ENCODE data around the gene LY6G6F.

The LY6G6F gene

GRCh38 chr6:31664790-31665500 lies 41.7 kb upstream of the LY6G6F start, which contains the start of gene GPANK1:
GPANK1 (minus strand) TSS chr6:31664997; CDS start chr6:31664478, 519 bp downstream.
- in situ Hi-C loops (cut with MboI; ENCODE audit: low pct_unique_long_range_greater_than_20kb, low sequenced_read_pairs, unreplicated experiment) = no loop called here
- no peak for TF ChIP-seq CTCF (IDR thresholded peaks at IDR 0.05; ENCODE audit: extremely low read depth, insufficient read depth, missing control alignments)
- peak; percentile 87 for DNase-seq (ENCODE audit: low spot score)

GRCh38 chr6:31665501-31666336 lies 40.9 kb upstream of the LY6G6F start, which contains the start of gene CSNK2B:
CSNK2B (plus strand) TSS chr6:31666080; CDS start chr6:31666832, 752 bp downstream.
- peak; percentile 97 for DNase-seq (ENCODE audit: low spot score)
- in situ Hi-C loops (cut with MboI; ENCODE audit: low pct_unique_long_range_greater_than_20kb, low sequenced_read_pairs, unreplicated experiment) = no loop called here
- TF ChIP-seq CTCF (IDR thresholded peaks at IDR 0.05; ENCODE audit: extremely low read depth, insufficient read depth, missing control alignments) = no peak

DNA sequence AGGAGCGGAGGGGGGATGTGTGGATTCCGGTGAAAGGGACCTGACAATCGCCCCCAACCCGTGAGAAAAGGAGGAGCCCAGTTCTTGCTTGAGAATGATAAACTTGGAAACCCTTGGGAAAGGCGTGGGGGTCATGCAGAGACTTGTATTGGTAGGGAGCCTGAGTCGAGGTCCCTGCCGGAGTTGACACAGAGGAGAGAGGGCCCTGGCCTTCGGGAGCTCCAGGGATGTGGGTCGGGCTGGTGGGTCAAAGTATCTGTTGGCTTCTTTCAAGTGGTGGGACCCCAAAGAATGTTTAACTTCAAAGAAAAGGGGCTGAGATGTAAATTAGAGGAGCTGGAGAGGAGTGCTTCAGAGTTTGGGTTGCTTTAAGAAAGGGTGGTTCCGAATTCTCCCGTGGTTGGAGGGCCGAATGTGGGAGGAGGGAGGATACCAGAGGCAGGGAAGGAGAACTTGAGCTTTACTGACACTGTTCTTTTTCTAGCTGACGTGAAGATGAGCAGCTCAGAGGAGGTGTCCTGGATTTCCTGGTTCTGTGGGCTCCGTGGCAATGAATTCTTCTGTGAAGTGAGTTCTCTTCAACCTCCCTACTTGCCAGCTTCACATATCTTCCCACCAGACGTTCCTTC lies 40.2 kb upstream of the LY6G6F start:
- no peak for DNase-seq (ENCODE audit: low spot score)
- no peak for TF ChIP-seq CTCF (IDR thresholded peaks at IDR 0.05; ENCODE audit: extremely low read depth, insufficient read depth, missing control alignments)
- in situ Hi-C loops (cut with MboI; ENCODE audit: low pct_unique_long_range_greater_than_20kb, low sequenced_read_pairs, unreplicated experiment) = no loop called here

DNA sequence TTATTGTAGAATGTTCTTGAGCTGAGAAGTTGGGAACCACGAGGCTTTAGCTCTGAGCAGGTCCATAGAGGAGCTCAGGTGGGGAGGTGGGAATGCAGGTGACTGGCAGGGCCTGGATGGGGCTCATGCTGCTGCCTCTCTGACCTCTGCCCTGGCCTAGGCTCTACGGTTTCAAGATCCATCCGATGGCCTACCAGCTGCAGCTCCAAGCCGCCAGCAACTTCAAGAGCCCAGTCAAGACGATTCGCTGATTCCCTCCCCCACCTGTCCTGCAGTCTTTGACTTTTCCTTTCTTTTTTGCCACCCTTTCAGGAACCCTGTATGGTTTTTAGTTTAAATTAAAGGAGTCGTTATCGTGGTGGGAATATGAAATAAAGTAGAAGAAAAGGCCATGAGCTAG lies 37.0 kb upstream of the LY6G6F start, which contains the start of gene LY6G5B:
LY6G5B (plus strand) TSS at position 301 of the 400 bp plus-strand sequence. CDS start 975 bp downstream, outside the sequence.
- no peak for TF ChIP-seq CTCF (IDR thresholded peaks at IDR 0.05; ENCODE audit: extremely low read depth, insufficient read depth, missing control alignments)
- no peak for DNase-seq (ENCODE audit: low spot score)
- in situ Hi-C loops (cut with MboI; ENCODE audit: low pct_unique_long_range_greater_than_20kb, low sequenced_read_pairs, unreplicated experiment) = no loop called here

DNA sequence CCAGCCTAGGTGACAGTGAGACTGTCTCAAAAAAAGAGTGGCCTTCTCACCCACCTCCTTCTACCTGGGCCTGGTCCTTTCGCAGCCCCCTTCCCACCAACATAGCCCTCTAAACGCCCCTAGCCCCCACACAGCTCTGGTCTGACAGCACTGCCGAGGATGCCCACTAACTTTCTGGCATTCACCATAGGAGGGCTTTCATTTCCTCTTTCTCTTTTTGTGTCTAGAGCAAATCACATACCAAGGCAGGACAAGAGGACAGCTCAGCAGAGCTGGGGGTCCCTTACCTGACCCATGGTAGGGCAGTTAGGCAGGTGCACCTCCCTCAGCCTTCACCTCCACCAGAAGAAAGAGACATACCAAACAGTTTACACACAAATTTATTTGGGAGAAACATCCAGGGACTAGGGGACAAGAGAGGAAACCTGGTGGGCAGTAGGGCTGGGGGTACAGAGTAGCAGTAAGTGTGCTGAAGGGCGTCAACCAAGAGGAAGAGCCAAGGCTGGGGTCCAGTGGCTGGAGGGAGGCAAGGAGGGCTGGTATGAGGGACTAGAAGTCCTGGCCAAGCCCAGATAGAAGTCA lies 30.3 kb upstream of the LY6G6F start:
- no peak for DNase-seq (ENCODE audit: low spot score)
- TF ChIP-seq CTCF (IDR thresholded peaks at IDR 0.05; ENCODE audit: extremely low read depth, insufficient read depth, missing control alignments) = no peak
- in situ Hi-C loops (cut with MboI; ENCODE audit: low pct_unique_long_range_greater_than_20kb, low sequenced_read_pairs, unreplicated experiment) = no loop called here

DNA sequence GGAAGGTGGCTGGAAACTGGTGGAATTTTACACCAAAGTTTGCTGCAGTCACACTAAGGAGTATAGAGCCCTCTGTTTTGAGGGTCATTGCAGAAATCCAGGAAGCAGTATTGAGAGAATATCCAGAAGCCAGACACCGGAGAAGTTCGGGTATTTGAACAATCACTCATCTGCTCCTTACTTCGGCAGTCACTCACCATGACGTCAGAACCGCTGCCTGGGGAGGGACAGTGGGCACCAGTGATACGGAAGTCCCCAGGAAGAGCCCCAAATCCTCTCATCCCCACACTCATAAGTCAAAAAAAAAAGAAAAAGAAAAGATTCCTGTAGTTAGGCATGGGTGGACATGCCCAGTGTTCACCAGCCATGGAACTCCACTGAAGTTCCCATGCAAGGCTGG lies 29.8 kb upstream of the LY6G6F start:
- DNase-seq (ENCODE audit: low spot score) = no peak
- in situ Hi-C loops (cut with MboI; ENCODE audit: low pct_unique_long_range_greater_than_20kb, low sequenced_read_pairs, unreplicated experiment) = no loop called here
- no peak for TF ChIP-seq CTCF (IDR thresholded peaks at IDR 0.05; ENCODE audit: extremely low read depth, insufficient read depth, missing control alignments)

Measured in GM13977 (cell line).